ENCODE measurements around the gene MAU2.
A peak's percentile ranks its signal among the peaks of the same experiment; 100 is the strongest.

Gene MAU2, protein sequence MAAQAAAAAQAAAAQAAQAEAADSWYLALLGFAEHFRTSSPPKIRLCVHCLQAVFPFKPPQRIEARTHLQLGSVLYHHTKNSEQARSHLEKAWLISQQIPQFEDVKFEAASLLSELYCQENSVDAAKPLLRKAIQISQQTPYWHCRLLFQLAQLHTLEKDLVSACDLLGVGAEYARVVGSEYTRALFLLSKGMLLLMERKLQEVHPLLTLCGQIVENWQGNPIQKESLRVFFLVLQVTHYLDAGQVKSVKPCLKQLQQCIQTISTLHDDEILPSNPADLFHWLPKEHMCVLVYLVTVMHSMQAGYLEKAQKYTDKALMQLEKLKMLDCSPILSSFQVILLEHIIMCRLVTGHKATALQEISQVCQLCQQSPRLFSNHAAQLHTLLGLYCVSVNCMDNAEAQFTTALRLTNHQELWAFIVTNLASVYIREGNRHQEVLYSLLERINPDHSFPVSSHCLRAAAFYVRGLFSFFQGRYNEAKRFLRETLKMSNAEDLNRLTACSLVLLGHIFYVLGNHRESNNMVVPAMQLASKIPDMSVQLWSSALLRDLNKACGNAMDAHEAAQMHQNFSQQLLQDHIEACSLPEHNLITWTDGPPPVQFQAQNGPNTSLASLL

DNA sequence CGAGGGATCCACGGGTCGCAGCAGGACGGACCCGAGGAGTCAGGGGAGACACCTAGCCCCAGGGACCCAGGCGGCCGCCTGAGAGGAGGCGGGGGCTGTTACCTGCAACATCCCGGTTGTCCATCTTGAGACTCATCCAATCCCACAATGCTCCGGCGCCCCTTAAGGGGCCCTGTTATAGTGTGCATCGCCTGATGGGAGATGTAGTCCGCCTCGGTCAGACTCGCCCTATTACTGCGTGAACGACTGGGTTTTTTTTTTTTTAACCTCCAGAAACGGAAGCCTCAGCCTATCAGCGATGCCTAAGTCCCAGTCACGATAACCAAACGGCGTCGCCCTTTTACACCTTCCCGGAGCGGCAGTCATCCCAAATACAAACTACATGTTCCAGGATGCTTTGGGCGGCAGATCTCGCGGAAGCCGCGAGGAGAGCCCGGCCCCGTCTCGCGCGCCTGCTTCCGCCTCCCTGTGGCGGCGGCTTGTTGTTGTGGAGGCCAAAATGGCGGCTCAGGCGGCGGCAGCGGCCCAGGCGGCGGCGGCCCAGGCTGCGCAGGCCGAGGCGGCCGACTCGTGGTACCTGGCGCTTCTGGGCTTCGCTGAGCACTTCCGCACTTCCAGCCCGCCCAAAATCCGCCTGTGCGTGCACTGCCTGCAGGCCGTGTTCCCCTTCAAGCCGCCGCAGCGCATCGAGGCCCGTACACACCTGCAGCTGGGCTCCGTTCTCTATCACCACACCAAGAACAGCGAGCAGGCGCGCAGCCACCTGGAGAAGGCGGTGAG is at the start of gene MAU2, which contains the start of gene SUGP1:
Gene MAU2, plus strand, starts transcription at position 469 of the 780 bp plus-strand sequence. Its CDS starts 31 bp downstream, at position 500.
Gene SUGP1, minus strand, starts transcription at position 149 of the 780 bp plus-strand sequence. Its CDS starts 13 bp downstream, at position 136.
- H3K27me3 Mint-ChIP-seq, result no peaks in the 10 kb centered on the region
- intact Hi-C loops (cut with micrococcal nuclease), result no loop called here
- peak within 1 kb of the TSS; percentile 99 for H3K27ac Mint-ChIP-seq
- peaks cover 62% of the 10 kb centered on the region for H3K36me3 Mint-ChIP-seq (ENCODE audit: low read depth)
- peak within 1 kb of the TSS; percentile 95 for H3K4me3 Mint-ChIP-seq
- peaks cover 39% of the 10 kb centered on the region for H3K4me1 Mint-ChIP-seq (ENCODE audit: low read depth)
- H3K9me3 Mint-ChIP-seq, result no peaks in the 10 kb centered on the region

DNA sequence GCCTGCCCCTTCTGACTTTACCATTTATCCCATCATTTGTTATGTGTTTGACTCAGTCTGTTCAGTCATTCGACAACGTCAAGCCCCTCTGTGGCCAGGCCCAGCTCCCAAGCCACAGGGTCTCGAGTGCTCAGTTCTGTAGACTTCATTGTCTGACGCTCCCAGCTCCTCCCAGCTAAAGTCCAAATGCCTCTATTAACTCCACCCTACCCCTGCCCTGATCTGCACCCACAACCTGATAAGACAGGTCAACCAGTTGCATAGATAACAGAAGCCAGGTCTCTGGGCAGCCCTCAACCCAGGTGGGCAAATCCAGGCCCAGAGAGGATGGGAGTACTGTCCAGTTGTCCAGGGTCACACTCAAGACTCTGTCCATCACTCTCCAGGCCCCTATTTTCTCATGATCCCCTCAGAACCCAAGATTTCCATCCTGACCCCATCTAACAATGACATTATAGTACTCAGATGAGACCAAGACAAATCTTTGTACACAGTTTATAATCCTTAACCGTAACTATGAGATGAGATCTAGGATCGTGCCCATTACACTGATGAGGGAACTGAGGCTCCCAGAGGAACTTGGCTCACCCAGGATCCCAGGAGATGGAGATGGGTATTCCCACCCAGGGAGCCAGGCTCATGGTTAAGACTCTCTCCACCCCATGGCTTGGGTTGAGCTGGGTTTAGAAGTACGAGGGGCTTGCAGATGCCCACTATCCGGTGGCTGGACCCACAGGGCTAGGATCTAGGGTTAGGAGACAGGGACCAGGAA is 48.6 kb upstream of the MAU2 start:
- H3K27me3 Mint-ChIP-seq, result peaks cover 48% of the 10 kb centered on the region
- intact Hi-C loops (cut with micrococcal nuclease), result no loop called here
- no peak overlapping the region for H3K4me3 Mint-ChIP-seq
- peaks cover 21% of the 10 kb centered on the region for H3K36me3 Mint-ChIP-seq (ENCODE audit: low read depth)
- peaks cover 5% of the 10 kb centered on the region for H3K4me1 Mint-ChIP-seq (ENCODE audit: low read depth)
- H3K9me3 Mint-ChIP-seq, result no peaks in the 10 kb centered on the region
- H3K27ac Mint-ChIP-seq, result no peak overlapping the region

DNA sequence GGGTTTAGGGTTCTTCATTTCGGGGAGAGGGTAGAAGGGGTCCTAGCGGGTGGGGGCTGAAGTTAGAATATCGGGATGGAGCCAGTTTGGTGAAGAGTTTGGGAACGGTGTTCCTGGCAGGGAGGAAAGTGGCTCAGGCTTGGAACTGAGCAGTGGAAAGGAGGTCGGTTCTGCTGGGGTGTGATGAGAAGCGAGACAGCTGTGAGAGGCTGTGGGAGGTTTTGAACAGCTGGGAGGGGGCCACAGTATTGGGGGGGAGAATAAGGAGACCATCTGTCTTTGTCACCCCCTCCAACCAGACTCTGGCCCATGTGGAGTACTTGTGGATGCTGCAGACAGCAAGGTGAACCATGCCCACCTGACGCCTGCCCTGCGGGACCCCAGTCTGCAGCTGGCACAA is 46.5 kb upstream of the MAU2 start:
- peaks cover 42% of the 10 kb centered on the region for H3K36me3 Mint-ChIP-seq (ENCODE audit: low read depth)
- H3K27me3 Mint-ChIP-seq, result peaks cover 44% of the 10 kb centered on the region
- no peak overlapping the region for H3K4me3 Mint-ChIP-seq
- H3K4me1 Mint-ChIP-seq (ENCODE audit: low read depth), result peaks cover 5% of the 10 kb centered on the region
- H3K27ac Mint-ChIP-seq, result no peak overlapping the region
- H3K9me3 Mint-ChIP-seq, result no peaks in the 10 kb centered on the region
- intact Hi-C loops (cut with micrococcal nuclease), result no loop called here

DNA sequence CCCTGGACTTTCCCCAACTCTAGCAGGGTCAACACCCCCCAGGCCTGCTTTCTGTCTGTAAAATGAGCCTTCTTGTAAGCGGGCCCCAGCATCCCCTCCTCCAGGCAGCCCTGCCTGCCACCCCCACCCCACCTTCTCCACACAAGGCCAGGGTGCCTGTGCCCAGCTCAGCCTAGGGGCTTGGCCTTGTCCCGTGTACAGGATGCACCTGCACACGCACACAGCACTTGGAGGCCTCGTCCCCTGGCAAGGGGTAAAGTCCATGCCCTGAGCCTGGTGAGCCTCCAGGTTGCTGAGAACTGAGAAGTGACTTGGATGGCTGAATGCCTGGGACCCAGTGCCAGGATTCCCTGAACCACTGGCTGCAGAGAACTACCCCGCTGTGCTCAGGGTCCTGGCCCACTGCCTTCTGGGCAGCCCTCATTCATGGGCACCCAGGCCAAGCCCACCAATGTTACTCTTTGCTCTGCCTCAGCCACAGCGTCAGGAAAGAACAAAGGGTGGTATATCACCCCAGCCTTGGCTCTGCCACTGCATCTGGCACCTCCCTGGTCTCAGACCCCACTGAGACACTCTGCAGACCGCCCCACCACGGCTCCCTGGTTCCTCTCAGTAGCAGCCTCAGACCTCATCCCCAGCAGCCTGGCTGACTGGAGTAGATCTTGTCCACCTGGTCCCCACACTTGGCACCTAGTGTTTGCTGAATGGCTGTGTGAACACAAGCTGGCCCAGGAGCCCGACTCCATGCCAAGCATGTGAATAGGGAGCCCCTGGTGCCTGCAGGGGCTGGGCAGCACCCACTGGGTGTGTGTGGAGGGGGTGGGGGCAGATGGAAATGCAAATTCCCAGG is 45.7 kb upstream of the MAU2 start:
- Mint-ChIP-seq H3K4me1 (ENCODE audit: low read depth) (peaks cover 5% of the 10 kb centered on the region), H3K9me3 (no peaks in the 10 kb centered on the region), H3K27ac (no peak overlapping the region), H3K36me3 (ENCODE audit: low read depth) (peaks cover 50% of the 10 kb centered on the region), H3K4me3 (no peak overlapping the region), H3K27me3 (peaks cover 41% of the 10 kb centered on the region)
- intact Hi-C loops (cut with micrococcal nuclease), result no loop called here

DNA sequence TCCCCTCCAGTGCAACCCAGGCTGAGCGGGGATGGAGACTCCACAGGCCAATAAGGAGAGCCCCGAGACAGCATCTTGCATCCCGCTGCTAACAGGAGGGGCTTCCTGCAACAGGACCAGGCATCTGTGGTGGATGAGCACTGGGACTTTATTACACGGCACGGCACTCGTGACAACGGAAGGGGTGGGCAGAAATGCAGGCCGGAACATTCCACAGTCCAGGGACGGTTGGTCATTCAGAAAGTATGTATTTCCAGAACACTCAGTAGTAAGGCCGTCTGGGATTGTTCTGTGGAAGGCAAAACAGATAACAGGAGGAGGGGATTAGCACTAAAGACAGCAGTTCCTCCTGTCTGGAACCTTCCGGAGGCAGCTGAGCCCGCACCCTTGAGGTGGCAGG is 44.2 kb upstream of the MAU2 start:
- no peaks in the 10 kb centered on the region for H3K9me3 Mint-ChIP-seq
- intact Hi-C loops (cut with micrococcal nuclease), result no loop called here

DNA sequence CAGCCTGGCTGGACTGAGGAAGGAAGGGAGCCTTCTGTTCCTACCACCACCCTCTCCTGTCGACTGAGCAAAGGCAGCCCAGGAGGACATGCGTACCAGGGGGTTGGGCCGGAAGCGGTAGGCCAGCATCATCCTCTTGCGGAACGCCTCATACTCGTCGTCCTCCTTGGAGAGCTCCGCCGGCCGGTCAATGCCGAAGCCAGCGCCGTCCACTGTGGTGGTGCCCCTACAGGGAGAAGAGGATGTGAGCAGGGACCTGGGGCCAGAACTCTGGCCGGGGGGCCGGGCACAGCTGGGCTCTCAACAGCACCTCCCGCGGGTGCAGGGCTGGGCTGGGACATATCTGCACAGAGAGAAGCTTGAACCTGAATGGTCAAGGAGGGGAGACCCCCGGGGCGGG is 43.8 kb upstream of the MAU2 start:
- Mint-ChIP-seq H3K4me3 (no peak overlapping the region), H3K9me3 (no peaks in the 10 kb centered on the region)
- intact Hi-C loops (cut with micrococcal nuclease), result no loop called here

More for the DNA sequence above, 44.2 kb upstream of the MAU2 start:
- Mint-ChIP-seq H3K4me1 (ENCODE audit: low read depth) (peaks cover 5% of the 10 kb centered on the region), H3K36me3 (ENCODE audit: low read depth) (peaks cover 65% of the 10 kb centered on the region), H3K4me3 (no peak overlapping the region), H3K27me3 (peaks cover 35% of the 10 kb centered on the region), H3K27ac (no peak overlapping the region)

DNA sequence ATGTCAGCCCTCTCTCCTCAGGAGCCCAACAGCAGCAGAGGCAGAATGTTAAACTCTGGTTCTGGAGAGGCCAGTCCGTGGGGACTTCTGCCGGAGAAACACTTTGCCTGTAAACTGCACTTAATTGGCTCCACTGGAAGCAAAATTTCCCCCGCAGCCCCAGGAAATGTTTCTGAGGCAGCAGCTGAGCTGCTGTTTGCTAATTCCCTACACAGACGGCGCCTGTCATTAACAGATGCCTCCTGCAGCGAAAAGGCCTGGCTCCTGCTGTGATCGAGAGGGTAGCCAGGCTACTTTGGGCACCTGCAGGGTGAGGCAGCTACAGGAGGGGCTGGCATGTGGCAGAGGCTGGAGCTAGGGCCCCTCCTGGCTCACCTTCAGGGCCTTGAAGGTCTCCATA is 42.3 kb upstream of the MAU2 start:
- peaks cover 84% of the 10 kb centered on the region for H3K36me3 Mint-ChIP-seq (ENCODE audit: low read depth)
- intact Hi-C loops (cut with micrococcal nuclease), result no loop called here
- no peak overlapping the region for H3K27ac Mint-ChIP-seq
- H3K4me3 Mint-ChIP-seq, result no peak overlapping the region
- peaks cover 4% of the 10 kb centered on the region for H3K4me1 Mint-ChIP-seq (ENCODE audit: low read depth)
- H3K27me3 Mint-ChIP-seq, result peaks cover 17% of the 10 kb centered on the region
- H3K9me3 Mint-ChIP-seq, result no peaks in the 10 kb centered on the region

More for the DNA sequence above, 43.8 kb upstream of the MAU2 start:
- peaks cover 30% of the 10 kb centered on the region for H3K27me3 Mint-ChIP-seq
- peaks cover 5% of the 10 kb centered on the region for H3K4me1 Mint-ChIP-seq (ENCODE audit: low read depth)
- H3K36me3 Mint-ChIP-seq (ENCODE audit: low read depth), result peaks cover 70% of the 10 kb centered on the region
- no peak overlapping the region for H3K27ac Mint-ChIP-seq

DNA sequence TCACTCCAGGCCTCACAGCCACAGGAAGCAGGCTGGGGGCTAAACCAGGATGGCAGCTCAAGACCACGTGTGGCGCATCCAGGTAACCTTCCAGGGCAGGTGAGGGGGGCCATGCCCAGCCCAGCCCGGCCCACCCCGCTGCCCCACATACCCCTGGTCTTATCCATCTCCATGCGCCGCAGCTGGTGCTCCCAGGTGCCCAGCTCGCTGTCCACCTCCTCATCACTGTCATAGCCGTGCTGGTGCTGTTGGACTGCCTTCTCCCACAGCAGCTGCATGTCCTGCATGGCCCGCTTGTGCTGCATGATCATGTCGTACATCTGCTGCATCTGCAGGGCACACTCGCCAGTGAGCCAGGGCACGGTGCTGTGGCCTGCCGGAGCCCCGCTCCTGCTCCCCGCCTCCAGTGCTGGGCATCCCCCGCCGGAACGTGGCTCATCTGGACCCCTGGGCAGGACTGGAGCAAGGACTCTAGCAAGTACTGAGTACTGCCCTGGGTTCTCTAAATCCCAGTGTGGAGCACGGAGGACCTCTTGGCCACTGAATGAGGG is 41.5 kb upstream of the MAU2 start:
- intact Hi-C loops (cut with micrococcal nuclease), result no loop called here
- H3K27ac Mint-ChIP-seq, result no peak overlapping the region
- no peaks in the 10 kb centered on the region for H3K4me1 Mint-ChIP-seq (ENCODE audit: low read depth)
- H3K9me3 Mint-ChIP-seq, result no peaks in the 10 kb centered on the region
- peaks cover 92% of the 10 kb centered on the region for H3K36me3 Mint-ChIP-seq (ENCODE audit: low read depth)
- peaks cover 9% of the 10 kb centered on the region for H3K27me3 Mint-ChIP-seq
- H3K4me3 Mint-ChIP-seq, result no peak overlapping the region

DNA sequence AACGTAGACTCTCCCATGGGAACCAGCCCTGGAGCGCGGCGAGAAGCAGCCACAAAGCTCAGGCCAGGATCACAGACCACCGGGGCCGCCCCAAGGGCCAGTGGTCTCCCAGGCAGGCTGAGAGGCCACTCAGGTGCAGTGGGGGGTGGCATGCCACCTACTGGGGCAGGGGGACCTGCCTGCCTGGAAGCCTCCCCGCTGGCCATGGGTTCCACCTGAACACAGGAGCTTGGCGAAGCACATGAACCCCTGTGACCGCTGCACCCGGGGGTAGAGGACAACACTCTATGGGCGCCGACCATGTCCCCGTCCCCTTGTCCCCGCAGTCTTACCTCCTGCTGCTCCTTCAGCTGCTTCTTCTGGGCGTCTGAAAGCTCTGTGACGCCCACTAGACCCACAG is 40.8 kb upstream of the MAU2 start:
- no peak overlapping the region for H3K27ac Mint-ChIP-seq
- H3K9me3 Mint-ChIP-seq, result no peaks in the 10 kb centered on the region
- H3K4me3 Mint-ChIP-seq, result no peak overlapping the region
- H3K36me3 Mint-ChIP-seq (ENCODE audit: low read depth), result peaks cover 100% of the 10 kb centered on the region
- intact Hi-C loops (cut with micrococcal nuclease), result no loop called here
- H3K27me3 Mint-ChIP-seq, result peaks cover 2% of the 10 kb centered on the region
- H3K4me1 Mint-ChIP-seq (ENCODE audit: low read depth), result no peaks in the 10 kb centered on the region

DNA sequence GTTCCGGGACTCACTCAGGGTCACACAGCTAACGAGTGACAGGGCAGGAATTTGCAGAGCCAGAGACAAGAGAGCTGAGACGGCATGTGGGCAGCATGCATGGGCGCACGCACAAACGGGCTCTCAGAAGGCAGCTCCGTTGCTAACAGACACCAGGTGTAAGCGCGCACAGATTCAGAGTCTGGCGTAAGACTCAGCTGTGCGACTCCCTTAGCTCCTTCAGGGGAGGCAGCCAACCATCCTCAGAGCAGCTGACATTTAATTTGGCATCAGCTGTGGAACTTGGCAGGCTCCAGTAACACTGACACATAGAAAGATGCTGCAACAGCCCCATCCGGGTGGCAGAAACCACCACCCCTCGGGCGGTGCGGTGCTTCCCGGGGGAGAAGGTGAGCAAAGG is 40.1 kb upstream of the MAU2 start:
- H3K36me3 Mint-ChIP-seq (ENCODE audit: low read depth), result peaks cover 100% of the 10 kb centered on the region

DNA sequence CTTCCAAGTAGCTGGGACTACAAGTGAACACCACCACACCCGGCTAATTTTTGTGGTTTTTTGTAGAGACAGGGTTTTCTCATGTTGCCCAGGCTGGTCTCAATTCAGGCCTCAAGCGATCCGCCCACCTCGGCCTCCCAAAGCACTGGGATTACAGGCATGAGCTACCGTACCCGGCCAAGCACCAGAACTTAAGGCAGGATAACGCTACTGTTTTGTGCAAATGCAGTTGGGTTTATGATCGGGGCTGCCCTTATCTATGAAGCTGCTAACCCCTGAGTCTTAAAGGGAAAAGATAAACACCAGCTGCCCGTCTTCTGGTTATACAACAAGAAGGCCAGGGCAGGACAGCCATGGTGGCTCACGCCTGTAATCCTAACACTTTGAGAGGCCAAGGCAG is 34.9 kb upstream of the MAU2 start:
- no peaks in the 10 kb centered on the region for H3K4me1 Mint-ChIP-seq (ENCODE audit: low read depth)
- no peaks in the 10 kb centered on the region for H3K27me3 Mint-ChIP-seq
- intact Hi-C loops (cut with micrococcal nuclease), result no loop called here
- no peak overlapping the region for H3K27ac Mint-ChIP-seq
- no peaks in the 10 kb centered on the region for H3K9me3 Mint-ChIP-seq
- H3K36me3 Mint-ChIP-seq (ENCODE audit: low read depth), result peaks cover 97% of the 10 kb centered on the region
- H3K4me3 Mint-ChIP-seq, result no peak overlapping the region

More for the DNA sequence above, 40.1 kb upstream of the MAU2 start:
- no peaks in the 10 kb centered on the region for H3K9me3 Mint-ChIP-seq
- no peaks in the 10 kb centered on the region for H3K4me1 Mint-ChIP-seq (ENCODE audit: low read depth)
- H3K27me3 Mint-ChIP-seq, result no peaks in the 10 kb centered on the region
- no peak overlapping the region for H3K27ac Mint-ChIP-seq
- intact Hi-C loops (cut with micrococcal nuclease), result no loop called here
- no peak overlapping the region for H3K4me3 Mint-ChIP-seq

DNA sequence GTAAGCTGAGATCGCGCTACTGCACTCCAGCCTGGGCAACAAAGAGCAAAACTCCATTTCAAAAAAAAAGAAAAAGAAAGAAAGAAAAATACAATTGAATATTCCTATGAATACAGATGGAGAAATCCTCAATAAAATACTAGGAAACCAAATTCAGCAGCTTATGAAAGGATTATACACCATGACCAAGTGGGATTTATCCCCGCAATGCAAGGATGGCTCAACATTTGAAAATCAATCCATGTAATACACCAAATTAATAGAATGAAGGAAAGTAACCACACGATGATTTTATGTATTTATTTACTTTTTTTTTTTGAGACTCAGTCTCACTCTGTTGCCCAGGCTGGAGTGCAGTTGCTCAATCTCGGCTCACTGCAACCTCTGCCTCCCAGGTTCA is 28.0 kb upstream of the MAU2 start:
- Mint-ChIP-seq H3K36me3 (ENCODE audit: low read depth) (peaks cover 97% of the 10 kb centered on the region), H3K27me3 (no peaks in the 10 kb centered on the region), H3K27ac (no peak overlapping the region), H3K9me3 (no peaks in the 10 kb centered on the region), H3K4me3 (no peak overlapping the region), H3K4me1 (ENCODE audit: low read depth) (no peaks in the 10 kb centered on the region)
- intact Hi-C loops (cut with micrococcal nuclease), result no loop called here

Measured in dendritic cell treated with granulocyte-macrophage colony-stimulating factor and Interleukin-4, amounts not matched to agents 40 ng/mL and 50 ng/mL, for 4 days (primary cell).